ENCODE data around the gene UFSP1.

- no peak for TF ChIP-seq CTCF (IDR thresholded peaks at IDR 0.05; ENCODE audit: poor library complexity, severe bottlenecking)
- no peak for TF ChIP-seq POLR2AphosphoS5 (IDR thresholded peaks at IDR 0.05)
- no peak for TF ChIP-seq EZH2 (IDR thresholded peaks at IDR 0.05; ENCODE audit: borderline replicate concordance, insufficient read depth, low read length, poor library complexity, severe bottlenecking)
- TF ChIP-seq TAF1 (IDR thresholded peaks at IDR 0.05; ENCODE audit: low read depth) = no peak
- TF ChIP-seq REST (IDR thresholded peaks at IDR 0.05; ENCODE audit: borderline replicate concordance) = no peak
- no peak for TF ChIP-seq MXI1 (conservative IDR thresholded peaks at IDR 0.05; ENCODE audit: poor library complexity, severe bottlenecking)
Observed at GRCh38 chr7:100878685-100879084, 10.8 kb downstream of the UFSP1 start.
